Neural cell (in vitro differentiated cells): ENCODE data around the gene ZNF747. TPM values are rescaled to one million over a fixed set of nuclear protein-coding genes. Genes with fewer than 3 reads are reported as not detected.

Experiments
- H2AFZ ChIP-seq: fragments of 200-600, 300-800 bp; sonication (generic), shearing (Covaris generic); 2 replicates; pipeline ENCODE4 v1.6.0; 2014; ENCODE audit warnings: low read depth, mild to moderate bottlenecking, antibody characterized with exemption, low read length, moderate library complexity
- H3F3A ChIP-seq: fragments of 200-600 bp; shearing (Covaris generic); 2 replicates; pipeline ENCODE4 v1.6.1; 2016; ENCODE audit warnings: mild to moderate bottlenecking, moderate library complexity, mixed read lengths, antibody characterized with exemption, low read length; ENCODE audit not compliant: insufficient read depth, poor library complexity, severe bottlenecking
- H3K27ac ChIP-seq: fragments of 200-600, 300-800 bp; sonication (generic), shearing (Covaris generic); 2 replicates; pipeline ENCODE4 v1.5.1; 2014; ENCODE audit warnings: mild to moderate bottlenecking, low read length, moderate library complexity
- H3K27me3 ChIP-seq: fragments of 300-800, 200-600 bp; sonication (generic), shearing (Covaris generic); 2 replicates; pipeline ENCODE4 v1.6.0; 2014; ENCODE audit warnings: mild to moderate bottlenecking, low read depth, low read length, moderate library complexity; ENCODE audit not compliant: insufficient read depth
- H3K36me3 ChIP-seq: fragments of 300-800, 200-600 bp; sonication (generic), shearing (Covaris generic); 2 replicates; pipeline ENCODE4 v1.5.1; 2014; ENCODE audit warnings: mild to moderate bottlenecking, antibody characterized with exemption, low read length, moderate library complexity; ENCODE audit not compliant: insufficient read depth
- H3K4me2 ChIP-seq: fragments of 300-800, 200-600 bp; sonication (generic), shearing (Covaris generic); 2 replicates; pipeline ENCODE4 v1.6.0; 2014; ENCODE audit warnings: mild to moderate bottlenecking, low read length
- H3K4me3 ChIP-seq: fragments of 300-800, 200-600 bp; sonication (generic), shearing (Covaris generic); 2 replicates; pipeline ENCODE4 v1.5.1; 2014; ENCODE audit warnings: mild to moderate bottlenecking, low read length, moderate library complexity
- H3K79me2 ChIP-seq: fragments of 200-600 bp; shearing (Covaris generic); replicated peaks from 2 replicates; pipeline ENCODE4 v1.6.0; 2014; ENCODE audit warnings: mild to moderate bottlenecking, low read length, moderate library complexity; ENCODE audit not compliant: insufficient read depth
- H3K9ac ChIP-seq: fragments of 300-800, 200-600 bp; sonication (generic), shearing (Covaris generic); 2 replicates; pipeline ENCODE4 v1.6.1; 2016; ENCODE audit warnings: mild to moderate bottlenecking, low read length, mixed read lengths
- H3K9me2 ChIP-seq: fragments of 200-600 bp; shearing (Covaris generic); 2 replicates; pipeline ENCODE4 v1.6.1; 2016; ENCODE audit warnings: mild to moderate bottlenecking, low read length, mixed read lengths; ENCODE audit not compliant: insufficient read depth
- H3K9me3 ChIP-seq: fragments of 200-600, 300-800 bp; sonication (generic), shearing (Covaris generic); 2 replicates; pipeline ENCODE4 v1.6.1; 2016; ENCODE audit warnings: mild to moderate bottlenecking, mixed run types, low read length, moderate library complexity, mixed read lengths
- H4K20me1 ChIP-seq: fragments of 200-600 bp; shearing (Covaris generic); 2 replicates; pipeline ENCODE4 v1.6.1; 2016; ENCODE audit warnings: mild to moderate bottlenecking, mixed run types; ENCODE audit not compliant: insufficient read depth
- EP300 ChIP-seq: fragments of 450-650 bp; conservative IDR thresholded peaks from 2 replicates; pipeline ENCODE4 v1.6.1; 2014; ENCODE audit warnings: antibody characterized with exemption, mild to moderate bottlenecking, moderate library complexity; ENCODE audit not compliant: poor library complexity, severe bottlenecking
- EZH2 ChIP-seq: fragments of 200-600, 300-800 bp; shearing (Covaris generic), sonication (generic); IDR thresholded peaks from 2 replicates; pipeline ENCODE4 v1.6.1; 2014; ENCODE audit warnings: antibody characterized with exemption, low read length, borderline replicate concordance, mild to moderate bottlenecking; ENCODE audit not compliant: insufficient read depth, poor library complexity, severe bottlenecking
- MXI1 ChIP-seq: fragments of 450-650 bp; conservative IDR thresholded peaks from 2 replicates; pipeline ENCODE4 v1.6.1; 2014; ENCODE audit warnings: antibody characterized with exemption, mild to moderate bottlenecking; ENCODE audit not compliant: poor library complexity, severe bottlenecking
- POLR2AphosphoS5 ChIP-seq: IDR thresholded peaks from 2 replicates; pipeline ENCODE4 v1.6.1; 2012
- RAD21 ChIP-seq: fragments of 450-650 bp; conservative IDR thresholded peaks from 2 replicates; pipeline ENCODE4 v1.6.1; 2014; ENCODE audit warnings: antibody characterized with exemption, mild to moderate bottlenecking, moderate library complexity
- SMC3 ChIP-seq: fragments of 450-650 bp; conservative IDR thresholded peaks from 2 replicates; pipeline ENCODE4 v1.6.1; 2014; ENCODE audit warnings: antibody characterized with exemption, mild to moderate bottlenecking, moderate library complexity; ENCODE audit not compliant: poor library complexity
- TAF1 ChIP-seq: IDR thresholded peaks from 2 replicates; pipeline ENCODE4 v1.6.1; 2012; ENCODE audit warnings: low read depth
- polyA plus RNA-seq: library from polyadenylated mRNA; depleted of rRNA; stranded (reverse); fragments of >200 nt; gene quantifications from 2 replicates; pipeline ENCODE4 v1.2.3, GENCODE V29; 2014
- TF ChIP-seq, protein P1 (sequence below): IDR thresholded peaks from 2 replicates; pipeline ENCODE4 v1.6.1; 2012; ENCODE audit warnings: borderline replicate concordance
- TF ChIP-seq, protein P2 (sequence below): fragments of 450-650 bp; IDR thresholded peaks from 2 replicates; pipeline ENCODE4 v1.5.1; 2014; ENCODE audit warnings: antibody characterized with exemption, mild to moderate bottlenecking, moderate library complexity; ENCODE audit not compliant: poor library complexity, severe bottlenecking

ZNF747 gene
- polyA plus RNA-seq, 1 donor from 2014 or later: 5.7 TPM

DNA sequence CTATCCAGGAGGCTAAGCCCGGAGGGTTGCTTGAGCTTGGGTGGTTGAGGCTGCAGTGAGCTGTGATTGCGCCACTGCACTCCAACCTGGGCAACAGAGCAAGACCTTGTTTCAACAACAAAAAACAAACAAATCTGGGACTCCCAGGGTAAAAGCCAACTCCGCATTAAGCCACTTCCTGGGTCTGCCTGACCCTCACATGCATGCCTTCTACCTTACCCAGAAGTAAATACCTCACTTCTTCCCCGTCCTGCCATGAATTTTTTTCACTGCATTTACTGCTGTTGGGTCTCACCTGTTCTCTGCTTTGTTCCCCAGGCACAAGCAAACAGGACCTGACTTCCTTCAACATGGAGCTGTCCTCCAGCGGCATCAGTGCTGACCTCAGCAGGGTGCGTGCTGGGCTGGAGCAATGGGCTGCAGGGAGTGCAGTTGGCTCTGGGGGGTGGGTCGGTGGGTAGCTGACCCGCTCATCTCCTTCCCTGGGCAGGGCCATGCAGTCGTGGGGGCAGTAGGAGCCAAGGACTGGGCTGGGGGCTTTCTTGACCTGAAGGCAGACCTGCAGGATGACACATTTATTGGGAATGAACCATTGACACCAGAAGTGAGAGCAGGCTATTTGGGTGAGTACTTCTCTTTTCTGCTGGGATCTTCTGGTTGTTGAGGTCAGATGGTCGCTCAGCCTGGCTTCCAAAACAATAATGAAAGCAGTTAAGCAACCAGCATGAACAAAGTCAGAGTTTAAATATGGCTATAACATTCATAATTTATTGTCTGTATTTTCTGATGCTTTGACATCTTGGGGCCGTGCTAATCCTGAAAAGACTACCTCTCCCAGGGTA lies 45.7 kb downstream of the ZNF747 start:
- H3K27me3 ChIP-seq: no peaks in the 10 kb centered on the region
- TF ChIP-seq TAF1 (no peak), EP300 (no peak), POLR2AphosphoS5 (no peak), EZH2 (no peak), MXI1 (no peak), SMC3 (no peak), RAD21 (no peak)
- TF ChIP-seq, protein P1, sequence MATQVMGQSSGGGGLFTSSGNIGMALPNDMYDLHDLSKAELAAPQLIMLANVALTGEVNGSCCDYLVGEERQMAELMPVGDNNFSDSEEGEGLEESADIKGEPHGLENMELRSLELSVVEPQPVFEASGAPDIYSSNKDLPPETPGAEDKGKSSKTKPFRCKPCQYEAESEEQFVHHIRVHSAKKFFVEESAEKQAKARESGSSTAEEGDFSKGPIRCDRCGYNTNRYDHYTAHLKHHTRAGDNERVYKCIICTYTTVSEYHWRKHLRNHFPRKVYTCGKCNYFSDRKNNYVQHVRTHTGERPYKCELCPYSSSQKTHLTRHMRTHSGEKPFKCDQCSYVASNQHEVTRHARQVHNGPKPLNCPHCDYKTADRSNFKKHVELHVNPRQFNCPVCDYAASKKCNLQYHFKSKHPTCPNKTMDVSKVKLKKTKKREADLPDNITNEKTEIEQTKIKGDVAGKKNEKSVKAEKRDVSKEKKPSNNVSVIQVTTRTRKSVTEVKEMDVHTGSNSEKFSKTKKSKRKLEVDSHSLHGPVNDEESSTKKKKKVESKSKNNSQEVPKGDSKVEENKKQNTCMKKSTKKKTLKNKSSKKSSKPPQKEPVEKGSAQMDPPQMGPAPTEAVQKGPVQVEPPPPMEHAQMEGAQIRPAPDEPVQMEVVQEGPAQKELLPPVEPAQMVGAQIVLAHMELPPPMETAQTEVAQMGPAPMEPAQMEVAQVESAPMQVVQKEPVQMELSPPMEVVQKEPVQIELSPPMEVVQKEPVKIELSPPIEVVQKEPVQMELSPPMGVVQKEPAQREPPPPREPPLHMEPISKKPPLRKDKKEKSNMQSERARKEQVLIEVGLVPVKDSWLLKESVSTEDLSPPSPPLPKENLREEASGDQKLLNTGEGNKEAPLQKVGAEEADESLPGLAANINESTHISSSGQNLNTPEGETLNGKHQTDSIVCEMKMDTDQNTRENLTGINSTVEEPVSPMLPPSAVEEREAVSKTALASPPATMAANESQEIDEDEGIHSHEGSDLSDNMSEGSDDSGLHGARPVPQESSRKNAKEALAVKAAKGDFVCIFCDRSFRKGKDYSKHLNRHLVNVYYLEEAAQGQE: no peak
- TF ChIP-seq, protein P2, sequence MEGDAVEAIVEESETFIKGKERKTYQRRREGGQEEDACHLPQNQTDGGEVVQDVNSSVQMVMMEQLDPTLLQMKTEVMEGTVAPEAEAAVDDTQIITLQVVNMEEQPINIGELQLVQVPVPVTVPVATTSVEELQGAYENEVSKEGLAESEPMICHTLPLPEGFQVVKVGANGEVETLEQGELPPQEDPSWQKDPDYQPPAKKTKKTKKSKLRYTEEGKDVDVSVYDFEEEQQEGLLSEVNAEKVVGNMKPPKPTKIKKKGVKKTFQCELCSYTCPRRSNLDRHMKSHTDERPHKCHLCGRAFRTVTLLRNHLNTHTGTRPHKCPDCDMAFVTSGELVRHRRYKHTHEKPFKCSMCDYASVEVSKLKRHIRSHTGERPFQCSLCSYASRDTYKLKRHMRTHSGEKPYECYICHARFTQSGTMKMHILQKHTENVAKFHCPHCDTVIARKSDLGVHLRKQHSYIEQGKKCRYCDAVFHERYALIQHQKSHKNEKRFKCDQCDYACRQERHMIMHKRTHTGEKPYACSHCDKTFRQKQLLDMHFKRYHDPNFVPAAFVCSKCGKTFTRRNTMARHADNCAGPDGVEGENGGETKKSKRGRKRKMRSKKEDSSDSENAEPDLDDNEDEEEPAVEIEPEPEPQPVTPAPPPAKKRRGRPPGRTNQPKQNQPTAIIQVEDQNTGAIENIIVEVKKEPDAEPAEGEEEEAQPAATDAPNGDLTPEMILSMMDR: no peak

DNA sequence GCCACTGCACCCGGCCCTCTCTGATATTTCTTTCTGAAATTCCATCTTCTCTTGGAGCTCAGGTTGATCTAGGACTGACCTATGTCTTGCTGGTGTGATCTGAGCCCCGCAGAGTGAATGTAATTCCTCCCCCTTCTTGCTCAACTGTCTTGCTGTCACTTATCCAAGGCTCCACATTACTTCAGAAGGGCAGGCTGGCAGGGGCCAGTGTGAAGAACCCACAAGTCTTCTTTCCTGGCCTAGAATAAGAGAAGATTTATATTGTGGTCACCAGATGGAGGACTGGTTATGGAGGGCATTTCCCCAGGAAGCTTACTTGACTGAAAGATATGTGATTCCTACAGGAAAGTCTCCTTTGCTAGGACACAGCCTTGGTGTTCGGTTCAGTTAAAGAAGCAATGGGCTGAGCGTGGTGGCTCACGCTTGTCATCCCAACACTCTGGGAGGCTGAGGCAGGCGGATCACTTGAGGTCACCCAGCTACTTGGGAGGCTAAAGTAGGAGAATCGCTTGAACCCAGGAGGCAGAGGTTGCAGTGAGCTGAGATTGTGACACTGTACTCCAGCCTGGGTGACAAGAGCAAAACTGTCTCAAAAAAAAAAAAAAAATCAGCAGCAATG lies 48.7 kb downstream of the ZNF747 start:
- no peak overlapping the region for H3K4me2 ChIP-seq
- no peaks in the 10 kb centered on the region for H4K20me1 ChIP-seq
- no peaks in the 10 kb centered on the region for H3K9me3 ChIP-seq
- no peak overlapping the region for H3K4me3 ChIP-seq
- H3K27ac ChIP-seq: no peak overlapping the region
- H2AFZ ChIP-seq: no peak overlapping the region
- TF ChIP-seq TAF1: no peak
- no peak for TF ChIP-seq POLR2AphosphoS5
- TF ChIP-seq, protein P2: no peak
- TF ChIP-seq RAD21: no peak
- no peaks in the 10 kb centered on the region for H3K79me2 ChIP-seq
- H3F3A ChIP-seq: no peaks in the 10 kb centered on the region
- H3K36me3 ChIP-seq: no peaks in the 10 kb centered on the region
- no peaks in the 10 kb centered on the region for H3K9me2 ChIP-seq
- H3K9ac ChIP-seq: no peak overlapping the region
- H3K27me3 ChIP-seq: no peaks in the 10 kb centered on the region

More for the DNA sequence above, 45.7 kb downstream of the ZNF747 start:
- H2AFZ ChIP-seq: no peak overlapping the region
- no peaks in the 10 kb centered on the region for H3K79me2 ChIP-seq
- H3K27ac ChIP-seq: no peak overlapping the region
- no peak overlapping the region for H3K9ac ChIP-seq
- no peaks in the 10 kb centered on the region for H3K36me3 ChIP-seq
- H3K4me3 ChIP-seq: no peak overlapping the region
- no peaks in the 10 kb centered on the region for H3K9me2 ChIP-seq
- no peaks in the 10 kb centered on the region for H4K20me1 ChIP-seq
- H3K9me3 ChIP-seq: no peaks in the 10 kb centered on the region
- no peaks in the 10 kb centered on the region for H3F3A ChIP-seq
- H3K4me2 ChIP-seq: no peak overlapping the region
